GF-D8 (cell line): ENCODE results near the gene COG5.

Experiments
- DNase-seq: peaks from one replicate; lab custom pipeline; 2025; lab: John Stamatoyannopoulos, UW

Gene COG5

GRCh38 chr7:107505997-107506673 is 57.6 kb downstream of the COG5 start:
- DNase-seq = no peak

GRCh38 chr7:107505362-107505761 is 58.4 kb downstream of the COG5 start:
- no peak for DNase-seq

DNA sequence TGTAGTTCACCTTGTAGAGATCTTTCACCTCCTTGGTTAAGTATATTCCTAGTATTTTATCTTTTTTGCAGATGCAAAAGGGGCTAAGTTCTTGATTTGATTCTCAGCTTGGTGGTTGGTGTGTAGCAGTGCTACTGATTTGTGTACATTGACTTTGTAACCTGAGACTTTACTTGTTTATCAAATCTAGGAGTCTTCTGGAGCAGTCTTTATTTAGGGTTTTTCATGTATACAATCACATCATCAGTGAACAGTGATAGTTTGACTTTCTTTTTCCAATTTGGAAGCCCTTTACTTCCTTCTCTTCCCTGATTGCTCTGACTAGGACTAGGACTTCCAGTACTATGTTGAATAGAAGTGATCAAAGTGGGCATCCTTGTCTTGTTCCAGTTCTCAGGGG is 60.0 kb downstream of the COG5 start:
- DNase-seq = no peak

DNA sequence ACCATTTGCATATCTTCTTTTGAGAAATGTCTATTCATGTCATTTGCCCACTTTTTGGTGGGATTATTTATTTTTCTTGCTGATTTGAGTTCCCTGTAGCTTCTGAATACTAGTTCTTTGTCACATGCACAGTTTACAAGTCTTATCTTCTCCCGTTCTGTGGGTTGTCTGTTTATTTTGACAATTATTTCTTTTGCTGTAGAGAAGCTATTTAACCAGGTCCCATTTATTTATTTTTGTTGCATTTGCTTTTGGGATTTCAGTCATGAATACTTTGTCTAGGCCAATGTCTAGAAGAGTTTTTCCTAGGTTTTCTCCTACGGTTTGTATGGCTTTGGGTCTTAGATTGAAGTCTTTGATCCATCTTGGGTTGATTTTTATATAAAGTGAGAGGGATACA is 60.9 kb downstream of the COG5 start:
- no peak for DNase-seq

GRCh38 chr7:107502154-107502553 is 61.6 kb downstream of the COG5 start:
- DNase-seq = no peak

DNA sequence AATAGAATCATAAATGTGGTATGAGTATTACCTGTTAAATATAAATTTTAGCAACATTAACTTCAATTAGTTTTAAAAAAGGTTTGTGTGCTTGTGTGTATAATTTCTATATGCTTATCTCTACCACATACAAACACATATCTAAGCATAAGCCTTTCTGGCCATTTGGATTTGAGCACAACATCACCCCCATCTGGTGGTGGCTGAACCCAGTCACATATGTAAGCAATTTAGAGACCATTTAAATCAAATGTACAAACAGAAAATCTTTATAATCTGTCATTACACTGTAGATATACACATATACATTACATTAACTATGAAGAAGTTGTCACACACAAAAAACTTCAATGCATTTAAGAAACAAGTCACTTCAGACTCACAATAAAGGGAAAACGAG is 62.1 kb downstream of the COG5 start:
- no peak for DNase-seq

GRCh38 chr7:107499731-107500130 is 64.0 kb downstream of the COG5 start:
- DNase-seq = no peak

DNA sequence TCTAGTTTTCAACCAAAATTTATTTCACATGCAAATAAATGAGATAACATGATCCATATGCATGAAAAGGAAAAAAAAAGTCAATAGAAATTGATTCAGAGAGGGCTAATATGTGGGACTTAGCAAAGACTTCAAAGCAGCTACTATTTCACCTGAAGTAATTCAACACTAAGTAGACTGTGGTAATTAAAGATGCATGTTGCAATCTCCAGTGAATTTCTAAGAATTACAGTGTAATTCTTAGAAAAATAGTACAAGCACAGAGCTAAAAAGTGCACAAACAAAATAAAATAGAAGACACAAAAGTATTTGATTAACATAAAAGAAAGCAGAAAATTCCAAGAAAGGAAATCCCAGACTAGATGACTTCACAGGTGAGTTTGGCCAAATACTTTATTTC is 68.2 kb downstream of the COG5 start:
- no peak for DNase-seq

DNA sequence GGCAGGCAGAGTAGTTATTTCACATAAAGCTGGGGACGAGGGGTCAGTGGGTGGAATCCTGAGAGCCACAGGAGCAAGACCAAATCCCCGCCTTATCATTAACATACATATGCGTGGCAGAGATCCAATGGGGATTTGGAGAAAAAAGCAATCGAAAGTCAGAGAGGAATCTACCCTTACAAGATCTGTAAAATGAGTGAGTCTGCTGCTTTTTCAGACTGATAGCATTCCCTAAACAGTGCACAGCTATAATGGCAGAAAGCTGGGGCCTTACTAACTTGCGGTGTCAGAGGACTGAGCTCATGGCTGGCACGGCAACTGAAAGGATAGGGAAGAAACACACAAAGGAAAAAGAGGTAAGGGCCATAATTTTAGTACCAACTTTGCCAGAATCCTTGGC is 68.8 kb downstream of the COG5 start:
- DNase-seq = no peak

GRCh38 chr7:107494315-107494751 is 69.4 kb downstream of the COG5 start:
- DNase-seq = no peak

DNA sequence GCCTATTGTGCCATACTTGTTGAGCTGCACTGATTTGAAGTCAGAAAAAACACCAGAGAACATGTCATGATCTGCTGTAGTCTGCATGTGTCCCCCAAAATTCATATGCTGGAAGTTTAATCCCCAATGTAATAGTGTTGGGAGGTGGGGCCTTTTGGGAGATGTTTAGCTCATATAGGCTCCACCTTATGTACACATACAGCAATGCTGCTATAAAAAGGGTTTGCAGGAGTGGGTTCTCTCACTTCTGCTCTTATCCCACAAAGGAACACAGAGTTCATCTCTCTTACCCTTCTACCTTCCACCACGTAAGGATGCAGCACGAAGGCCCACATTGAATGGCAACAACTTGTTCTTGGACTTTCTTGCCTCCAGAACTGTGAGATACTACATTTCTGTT is 70.8 kb downstream of the COG5 start:
- DNase-seq = no peak

- DNase-seq = no peak
These were observed 77.7 kb downstream of the COG5 start for GRCh38 chr7:107486041-107486440.

DNA sequence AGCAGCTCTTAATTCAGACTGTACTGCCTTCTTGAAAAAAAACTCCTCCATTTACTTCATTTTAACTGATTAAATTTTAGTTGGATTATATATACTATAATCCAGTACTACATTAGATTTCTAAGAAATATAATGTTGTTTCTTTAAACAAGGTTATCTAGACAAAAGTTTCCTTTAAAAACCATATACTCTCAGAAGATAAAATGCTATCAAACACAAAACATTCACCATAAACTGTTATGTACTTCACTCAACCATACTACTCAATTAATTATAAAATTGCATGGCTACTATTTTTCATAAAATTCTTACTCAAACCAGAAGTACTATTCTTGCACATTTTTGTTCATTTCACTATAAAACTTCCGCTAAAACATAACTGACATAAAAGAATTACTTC is 81.1 kb downstream of the COG5 start:
- no peak for DNase-seq

DNA sequence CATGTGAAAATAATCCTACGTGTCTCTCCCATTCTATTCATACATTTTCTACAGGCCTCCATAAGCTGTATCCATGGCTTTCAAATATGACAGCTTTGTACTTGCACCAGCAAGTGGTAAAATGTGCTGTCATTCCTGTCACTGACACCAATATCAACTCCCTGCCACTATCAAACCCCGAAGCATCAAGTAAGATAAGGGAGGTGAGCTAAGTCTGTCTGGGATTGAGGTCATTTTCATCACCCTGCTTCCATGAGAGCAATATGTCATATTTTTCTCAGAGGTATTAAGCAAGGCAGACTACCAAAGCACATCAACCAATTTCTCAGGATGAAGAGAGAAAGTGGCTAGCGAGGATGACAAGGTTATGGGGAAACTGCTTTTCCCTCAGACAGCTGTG is 82.8 kb downstream of the COG5 start:
- DNase-seq = no peak

DNA sequence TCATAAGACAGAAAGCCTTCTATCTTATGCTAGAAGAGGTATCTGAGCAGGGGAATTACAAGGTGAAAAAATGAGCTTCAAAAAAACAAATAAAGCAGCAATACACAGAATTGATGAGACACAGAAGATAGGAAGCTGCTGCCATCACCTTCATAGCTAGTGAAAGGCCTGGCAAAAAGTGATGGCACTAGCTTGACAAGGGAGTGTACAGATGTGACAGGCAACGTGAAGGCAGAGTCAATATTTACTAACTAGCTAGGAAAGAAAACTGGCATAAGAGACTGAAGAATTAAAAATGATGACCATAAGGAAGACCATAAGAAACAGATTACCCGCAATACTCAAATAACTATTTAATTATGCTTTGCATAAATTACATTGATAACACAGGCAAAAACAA is 84.4 kb downstream of the COG5 start:
- DNase-seq = no peak

- DNase-seq = no peak
These were observed 89.6 kb downstream of the COG5 start for GRCh38 chr7:107474104-107474521.

GRCh38 chr7:107472116-107472515 is 91.6 kb downstream of the COG5 start:
- DNase-seq = no peak

- no peak for DNase-seq
These were observed 92.2 kb downstream of the COG5 start for GRCh38 chr7:107471292-107472070.

DNA sequence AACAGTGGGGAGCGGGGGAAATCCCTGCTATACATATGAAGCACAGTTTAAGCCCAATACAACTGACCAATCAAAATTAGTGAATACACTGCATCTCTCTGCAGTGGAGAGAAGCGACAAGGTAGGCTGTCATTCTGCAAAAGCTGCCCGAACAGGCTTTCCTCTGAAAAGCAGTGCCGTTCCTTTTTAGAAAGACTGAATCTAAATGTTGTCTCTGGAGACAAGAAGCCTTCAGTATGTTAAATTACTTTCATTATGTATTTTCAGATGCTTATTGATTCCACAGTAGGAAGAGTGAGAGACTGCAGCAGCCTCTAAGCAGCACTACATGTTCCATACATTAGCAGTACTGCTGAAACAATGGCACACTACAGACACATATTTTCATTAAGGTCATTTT is 93.8 kb downstream of the COG5 start, which contains the start of gene GPR22:
Gene GPR22, plus strand, starts transcription at position 129 of the 400 bp plus-strand sequence. CDS start 4,004 bp downstream, outside the sequence.
- DNase-seq = no peak

GRCh38 chr7:107468824-107469223 is 94.9 kb downstream of the COG5 start:
- no peak for DNase-seq

DNA sequence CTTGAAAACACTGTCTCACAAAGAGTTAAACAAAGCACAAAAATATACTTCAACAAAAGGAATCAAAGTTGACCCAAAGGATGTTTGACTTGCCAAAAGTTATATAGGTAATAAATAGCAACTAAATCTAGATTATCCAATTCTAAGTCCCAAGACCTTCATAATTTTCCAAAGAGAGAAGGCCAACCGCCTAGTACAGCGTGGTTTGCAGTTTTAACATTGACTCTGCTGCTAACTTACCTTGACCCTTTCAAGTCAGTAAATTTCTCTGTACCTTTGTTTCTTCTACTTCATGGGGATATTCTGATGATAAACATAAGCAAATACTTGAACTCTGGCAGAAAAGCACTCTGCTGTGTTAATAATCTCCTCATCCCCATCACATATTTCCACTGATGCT is 95.7 kb downstream of the COG5 start:
- no peak for DNase-seq

DNA sequence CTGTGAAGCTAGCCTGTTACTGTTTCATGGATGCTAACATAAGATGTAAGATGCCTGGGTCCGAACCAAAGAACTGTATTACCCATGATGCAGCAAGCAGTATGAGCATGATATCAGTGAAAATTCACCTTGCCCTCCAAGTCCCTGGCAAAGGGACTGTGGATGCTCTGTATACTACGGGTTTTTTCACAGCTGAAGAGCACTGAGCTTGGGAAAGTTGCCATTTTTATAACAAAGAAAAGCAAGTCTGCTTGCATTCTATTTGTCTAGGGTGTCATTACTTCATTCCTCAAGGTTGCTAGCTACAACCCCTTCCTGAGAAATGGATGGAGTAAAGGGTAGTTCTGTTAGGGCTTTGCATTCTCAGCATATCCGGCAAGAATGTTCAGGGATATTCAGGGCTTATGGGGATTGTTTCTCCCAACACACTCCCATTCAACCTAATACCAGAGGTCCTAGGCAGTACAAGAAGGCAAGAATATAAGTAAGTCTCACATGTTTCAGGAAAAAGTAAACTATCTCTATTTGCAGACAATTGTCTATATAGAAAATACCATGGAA is 99.0 kb downstream of the COG5 start:
- DNase-seq = no peak
